H1 (cell line): Measurements from ENCODE around the gene KCNQ1. TPM values are rescaled to one million over a fixed set of nuclear protein-coding genes. Genes with fewer than 3 reads are reported as not detected.

Experiments used
- ASH2L ChIP-seq: fragments of 200-600, 300-600 bp; sonication (generic); IDR thresholded peaks from one replicate; pipeline ENCODE4 v1.7.1; 2017; ENCODE audit warnings: low read length
- TEAD4 ChIP-seq: IDR thresholded peaks from 2 replicates; pipeline ENCODE4 v1.6.1; 2012; ENCODE audit warnings: low read depth, low read length, inconsistent platforms, mixed read lengths
- polyA plus RNA-seq, 7 experiments: library from polyadenylated mRNA; depleted of rRNA in 3 of 7; stranded (reverse) in 5 of 7; unstranded in 2 of 7; fragments of >200 nt in 5 of 7; fragments of 200-250 nt in 2 of 7; gene quantifications; 1 replicate in 5 of 7; 2 replicates in 1 of 7; 4 replicates in 1 of 7; pipeline versions ENCODE4 v1.2.1 to v1.2.3, GENCODE V29; 2011 to 2013; ENCODE audit warnings: missing spikeins in 2 of 7, mixed read lengths in 2 of 7
- total RNA-seq: library from RNA; stranded (reverse); fragmentation: NEBNext Ultra II Directional; extraction: Animal tissue kit (Norgen Biotek cat#: 25700); gene quantifications from 2 replicates; pipeline ENCODE4 v1.2.1, GENCODE V29; 2021
- TF ChIP-seq, protein P1 (sequence below): fragments of 300-600 bp; sonication (generic); IDR thresholded peaks from 2 replicates; pipeline ENCODE4 v1.7.1; 2012; ENCODE audit warnings: low read length, moderate library complexity, mild to moderate bottlenecking, inconsistent platforms; ENCODE audit not compliant: insufficient replicate concordance

Gene KCNQ1
- total and polyA plus RNA-seq, 2 of the 8 experiments (the other 6 are each of a cell fraction or from before 2014, with no cell fraction given): 1.9 to 2.0 TPM

GRCh38 chr11:2837096-2837601 is 392.3 kb downstream of the KCNQ1 start (continued):
- TF ChIP-seq, protein P1, sequence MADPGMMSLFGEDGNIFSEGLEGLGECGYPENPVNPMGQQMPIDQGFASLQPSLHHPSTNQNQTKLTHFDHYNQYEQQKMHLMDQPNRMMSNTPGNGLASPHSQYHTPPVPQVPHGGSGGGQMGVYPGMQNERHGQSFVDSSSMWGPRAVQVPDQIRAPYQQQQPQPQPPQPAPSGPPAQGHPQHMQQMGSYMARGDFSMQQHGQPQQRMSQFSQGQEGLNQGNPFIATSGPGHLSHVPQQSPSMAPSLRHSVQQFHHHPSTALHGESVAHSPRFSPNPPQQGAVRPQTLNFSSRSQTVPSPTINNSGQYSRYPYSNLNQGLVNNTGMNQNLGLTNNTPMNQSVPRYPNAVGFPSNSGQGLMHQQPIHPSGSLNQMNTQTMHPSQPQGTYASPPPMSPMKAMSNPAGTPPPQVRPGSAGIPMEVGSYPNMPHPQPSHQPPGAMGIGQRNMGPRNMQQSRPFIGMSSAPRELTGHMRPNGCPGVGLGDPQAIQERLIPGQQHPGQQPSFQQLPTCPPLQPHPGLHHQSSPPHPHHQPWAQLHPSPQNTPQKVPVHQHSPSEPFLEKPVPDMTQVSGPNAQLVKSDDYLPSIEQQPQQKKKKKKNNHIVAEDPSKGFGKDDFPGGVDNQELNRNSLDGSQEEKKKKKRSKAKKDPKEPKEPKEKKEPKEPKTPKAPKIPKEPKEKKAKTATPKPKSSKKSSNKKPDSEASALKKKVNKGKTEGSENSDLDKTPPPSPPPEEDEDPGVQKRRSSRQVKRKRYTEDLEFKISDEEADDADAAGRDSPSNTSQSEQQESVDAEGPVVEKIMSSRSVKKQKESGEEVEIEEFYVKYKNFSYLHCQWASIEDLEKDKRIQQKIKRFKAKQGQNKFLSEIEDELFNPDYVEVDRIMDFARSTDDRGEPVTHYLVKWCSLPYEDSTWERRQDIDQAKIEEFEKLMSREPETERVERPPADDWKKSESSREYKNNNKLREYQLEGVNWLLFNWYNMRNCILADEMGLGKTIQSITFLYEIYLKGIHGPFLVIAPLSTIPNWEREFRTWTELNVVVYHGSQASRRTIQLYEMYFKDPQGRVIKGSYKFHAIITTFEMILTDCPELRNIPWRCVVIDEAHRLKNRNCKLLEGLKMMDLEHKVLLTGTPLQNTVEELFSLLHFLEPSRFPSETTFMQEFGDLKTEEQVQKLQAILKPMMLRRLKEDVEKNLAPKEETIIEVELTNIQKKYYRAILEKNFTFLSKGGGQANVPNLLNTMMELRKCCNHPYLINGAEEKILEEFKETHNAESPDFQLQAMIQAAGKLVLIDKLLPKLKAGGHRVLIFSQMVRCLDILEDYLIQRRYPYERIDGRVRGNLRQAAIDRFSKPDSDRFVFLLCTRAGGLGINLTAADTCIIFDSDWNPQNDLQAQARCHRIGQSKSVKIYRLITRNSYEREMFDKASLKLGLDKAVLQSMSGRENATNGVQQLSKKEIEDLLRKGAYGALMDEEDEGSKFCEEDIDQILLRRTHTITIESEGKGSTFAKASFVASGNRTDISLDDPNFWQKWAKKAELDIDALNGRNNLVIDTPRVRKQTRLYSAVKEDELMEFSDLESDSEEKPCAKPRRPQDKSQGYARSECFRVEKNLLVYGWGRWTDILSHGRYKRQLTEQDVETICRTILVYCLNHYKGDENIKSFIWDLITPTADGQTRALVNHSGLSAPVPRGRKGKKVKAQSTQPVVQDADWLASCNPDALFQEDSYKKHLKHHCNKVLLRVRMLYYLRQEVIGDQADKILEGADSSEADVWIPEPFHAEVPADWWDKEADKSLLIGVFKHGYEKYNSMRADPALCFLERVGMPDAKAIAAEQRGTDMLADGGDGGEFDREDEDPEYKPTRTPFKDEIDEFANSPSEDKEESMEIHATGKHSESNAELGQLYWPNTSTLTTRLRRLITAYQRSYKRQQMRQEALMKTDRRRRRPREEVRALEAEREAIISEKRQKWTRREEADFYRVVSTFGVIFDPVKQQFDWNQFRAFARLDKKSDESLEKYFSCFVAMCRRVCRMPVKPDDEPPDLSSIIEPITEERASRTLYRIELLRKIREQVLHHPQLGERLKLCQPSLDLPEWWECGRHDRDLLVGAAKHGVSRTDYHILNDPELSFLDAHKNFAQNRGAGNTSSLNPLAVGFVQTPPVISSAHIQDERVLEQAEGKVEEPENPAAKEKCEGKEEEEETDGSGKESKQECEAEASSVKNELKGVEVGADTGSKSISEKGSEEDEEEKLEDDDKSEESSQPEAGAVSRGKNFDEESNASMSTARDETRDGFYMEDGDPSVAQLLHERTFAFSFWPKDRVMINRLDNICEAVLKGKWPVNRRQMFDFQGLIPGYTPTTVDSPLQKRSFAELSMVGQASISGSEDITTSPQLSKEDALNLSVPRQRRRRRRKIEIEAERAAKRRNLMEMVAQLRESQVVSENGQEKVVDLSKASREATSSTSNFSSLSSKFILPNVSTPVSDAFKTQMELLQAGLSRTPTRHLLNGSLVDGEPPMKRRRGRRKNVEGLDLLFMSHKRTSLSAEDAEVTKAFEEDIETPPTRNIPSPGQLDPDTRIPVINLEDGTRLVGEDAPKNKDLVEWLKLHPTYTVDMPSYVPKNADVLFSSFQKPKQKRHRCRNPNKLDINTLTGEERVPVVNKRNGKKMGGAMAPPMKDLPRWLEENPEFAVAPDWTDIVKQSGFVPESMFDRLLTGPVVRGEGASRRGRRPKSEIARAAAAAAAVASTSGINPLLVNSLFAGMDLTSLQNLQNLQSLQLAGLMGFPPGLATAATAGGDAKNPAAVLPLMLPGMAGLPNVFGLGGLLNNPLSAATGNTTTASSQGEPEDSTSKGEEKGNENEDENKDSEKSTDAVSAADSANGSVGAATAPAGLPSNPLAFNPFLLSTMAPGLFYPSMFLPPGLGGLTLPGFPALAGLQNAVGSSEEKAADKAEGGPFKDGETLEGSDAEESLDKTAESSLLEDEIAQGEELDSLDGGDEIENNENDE: no peak
- no peak for TF ChIP-seq TEAD4
- TF ChIP-seq ASH2L: no peak
